Measurements from ENCODE around the gene SYCE3.
"Not testable (repeated sequence)": the region's sequence is repeated elsewhere in the genome, so short reads cannot be mapped to it uniquely, and the experiment has no call there.

The SYCE3 gene

DNA sequence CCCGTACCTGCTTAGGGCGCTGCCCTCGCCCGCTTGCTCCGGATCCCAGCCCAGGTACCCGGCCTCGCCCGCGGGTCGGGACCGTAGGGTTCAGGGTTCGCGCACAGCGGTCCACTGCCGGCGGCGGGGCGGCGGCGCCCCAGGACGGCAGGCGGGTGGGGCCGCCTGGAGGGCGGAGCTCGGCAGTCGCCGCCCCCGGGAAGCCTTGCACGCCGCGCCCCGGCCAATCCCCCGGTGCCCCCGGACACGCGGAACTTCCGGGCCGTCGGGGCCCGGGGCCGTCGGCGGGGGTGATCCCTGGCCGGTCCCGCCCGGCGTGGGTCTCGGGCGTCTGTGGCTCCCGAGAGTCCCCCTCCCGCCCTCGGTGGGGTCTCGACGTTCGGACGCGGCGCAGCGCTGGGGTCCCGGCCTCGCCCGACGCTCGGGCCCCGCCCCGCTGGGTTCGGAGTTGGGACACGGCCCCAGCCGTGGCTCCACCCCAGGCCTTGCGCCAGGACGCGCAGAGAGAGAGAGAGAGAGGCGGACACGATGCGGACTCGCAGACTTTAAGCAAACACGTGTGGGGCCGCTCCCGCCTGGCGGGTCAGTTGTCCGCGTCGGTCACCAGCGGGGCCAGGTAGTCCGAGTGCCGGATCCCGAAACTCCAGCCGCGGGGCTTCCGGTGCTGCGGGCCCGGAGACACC lies 32.7 kb downstream of the SYCE3 start, which contains the start of gene TYMP:
Gene TYMP, minus strand, starts transcription at position 116 of the 683 bp plus-strand sequence. CDS start 303 bp downstream, outside the sequence.
- no peak for DNase-seq

DNA sequence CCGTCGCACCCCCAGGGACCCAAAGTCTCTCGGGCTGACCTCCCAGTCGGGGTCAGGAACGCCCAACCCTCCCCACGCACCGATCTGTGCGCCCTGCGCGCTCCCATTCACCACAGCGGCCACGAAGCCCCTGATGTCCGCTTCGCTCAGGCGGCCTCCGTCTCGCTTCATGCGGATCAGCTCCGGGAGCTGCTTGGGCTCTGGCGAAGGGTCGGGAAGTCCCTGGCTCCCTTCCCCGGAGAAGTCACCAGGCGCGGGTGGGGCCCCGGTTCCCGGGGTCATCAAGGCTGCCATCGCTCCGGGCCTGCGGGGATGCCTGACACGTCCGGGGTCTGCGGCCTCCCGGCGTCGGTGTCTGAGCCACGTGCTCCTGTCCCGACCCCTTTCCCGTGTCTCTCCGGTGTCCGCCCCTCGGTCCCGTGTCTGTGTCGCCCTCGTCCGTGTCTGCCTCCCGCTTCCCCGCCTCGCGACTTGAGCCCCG lies 33.3 kb downstream of the SYCE3 start:
- no peak for DNase-seq

DNA sequence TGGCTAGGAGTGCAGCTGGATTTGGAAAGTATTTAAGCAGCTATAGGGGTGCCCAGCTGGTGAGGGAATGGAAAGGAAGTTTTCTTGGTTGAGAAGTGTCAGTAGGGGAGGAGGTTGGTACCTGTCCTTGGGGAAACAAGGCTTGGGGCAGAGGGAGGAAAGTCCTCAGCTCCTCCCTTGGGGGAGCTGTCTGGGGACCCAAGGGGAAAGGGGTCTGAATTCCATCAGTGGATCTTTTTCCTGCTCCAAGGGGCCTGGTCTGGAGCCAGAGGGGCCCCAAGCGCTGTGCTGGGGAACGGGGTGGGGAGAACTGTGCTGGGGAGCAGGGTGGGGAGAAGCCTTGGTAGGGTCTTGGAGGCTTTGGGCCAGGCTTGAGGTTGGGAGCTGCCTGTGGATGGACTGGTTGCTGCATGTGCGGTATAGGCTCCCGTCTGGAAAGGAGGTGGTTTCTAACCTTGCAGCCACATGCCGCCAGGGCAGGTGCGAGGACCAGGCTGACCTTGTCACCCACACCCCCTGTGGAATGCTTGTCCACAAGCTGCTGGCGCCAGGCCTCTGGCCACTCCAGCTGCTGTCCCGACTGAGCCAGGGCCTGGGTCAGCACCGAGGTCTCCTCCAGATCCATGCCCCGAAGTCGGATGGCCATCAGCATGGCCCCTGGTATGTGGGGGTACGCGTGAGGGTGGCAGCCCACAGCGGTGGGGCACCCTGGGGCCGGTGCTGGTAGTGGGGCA lies 33.9 kb downstream of the SYCE3 start:
- no peak for DNase-seq

DNA sequence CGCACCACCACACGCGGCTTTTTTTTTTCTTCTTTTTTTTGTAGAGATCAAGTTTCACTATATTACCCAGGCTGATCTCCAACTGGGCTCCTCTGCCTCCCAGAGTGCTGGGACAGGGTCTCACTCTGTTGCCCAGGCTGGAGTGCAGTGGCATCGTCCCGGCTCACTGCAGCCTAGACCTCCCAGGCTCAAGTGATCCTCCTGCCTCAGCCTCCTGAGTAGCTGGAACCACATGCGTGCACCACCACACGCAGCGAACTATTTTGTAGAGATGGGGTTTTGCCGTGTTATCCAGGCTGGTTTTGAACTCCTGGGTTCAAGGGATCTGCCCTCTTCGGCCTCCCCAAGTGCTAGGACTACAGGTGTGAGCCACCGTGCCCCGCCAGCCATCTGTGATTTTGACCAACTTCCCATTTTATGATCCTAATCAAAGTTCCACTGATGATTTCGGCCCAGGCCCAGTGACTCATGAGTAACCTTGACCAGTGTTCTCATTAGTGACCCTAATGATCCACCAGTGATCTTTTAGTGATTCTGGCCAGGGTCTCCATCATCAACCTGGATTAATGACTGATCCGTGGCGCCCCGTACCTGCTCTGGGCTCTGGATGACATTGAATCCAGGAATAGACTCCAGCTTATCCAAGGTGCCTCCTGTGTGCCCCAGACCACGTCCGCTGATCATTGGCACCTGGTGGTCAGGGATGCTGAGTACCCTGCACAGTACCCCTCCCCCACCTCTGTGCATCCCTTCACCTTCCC lies 34.6 kb downstream of the SYCE3 start:
- DNase-seq = no peak

DNA sequence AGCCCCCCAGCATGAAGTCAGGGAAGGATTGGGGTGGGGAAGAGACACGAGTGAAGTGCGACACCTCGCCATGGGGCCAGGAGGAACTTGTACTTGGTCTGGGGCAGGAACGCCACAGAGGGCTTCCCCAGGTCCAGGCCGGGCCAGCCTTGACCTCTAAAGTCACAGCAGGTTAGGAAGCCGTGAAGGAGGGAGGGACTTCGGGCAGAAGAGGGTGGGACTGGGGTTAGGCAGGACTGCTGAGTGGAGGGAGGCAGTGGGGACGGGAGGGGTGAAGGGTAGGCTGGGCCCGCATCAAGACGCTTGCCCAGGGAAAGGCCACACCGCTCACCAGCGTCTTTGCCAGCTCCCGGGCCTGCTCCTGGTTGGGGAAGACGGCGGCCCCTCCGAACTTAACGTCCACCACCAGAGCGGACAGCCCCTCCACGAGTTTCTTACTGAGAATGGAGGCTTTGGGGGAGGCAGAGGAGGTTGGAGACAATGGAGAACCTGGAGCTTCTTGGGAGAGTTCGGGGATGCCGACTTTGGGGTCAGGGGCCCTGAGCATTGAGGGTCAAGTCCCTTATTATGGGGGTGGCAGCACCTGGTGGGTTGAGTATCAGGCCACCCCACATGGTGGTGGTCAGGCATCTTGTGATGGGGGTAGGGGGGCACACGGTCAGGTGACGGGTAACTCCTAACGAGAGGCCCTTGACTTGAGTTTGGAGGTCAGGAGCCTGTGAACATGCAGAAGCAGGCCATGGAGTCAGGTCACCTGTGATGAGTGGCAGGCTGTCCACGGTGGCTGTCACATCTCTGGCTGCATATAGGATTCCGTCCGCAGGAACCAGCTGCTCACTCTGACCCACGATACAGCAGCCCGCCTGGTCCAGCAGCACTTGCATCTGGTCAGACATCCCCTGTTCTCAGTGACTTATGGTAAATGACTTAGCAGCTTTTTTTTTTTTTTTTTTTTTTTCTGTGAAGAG lies 35.6 kb downstream of the SYCE3 start:
- no peak for DNase-seq

DNA sequence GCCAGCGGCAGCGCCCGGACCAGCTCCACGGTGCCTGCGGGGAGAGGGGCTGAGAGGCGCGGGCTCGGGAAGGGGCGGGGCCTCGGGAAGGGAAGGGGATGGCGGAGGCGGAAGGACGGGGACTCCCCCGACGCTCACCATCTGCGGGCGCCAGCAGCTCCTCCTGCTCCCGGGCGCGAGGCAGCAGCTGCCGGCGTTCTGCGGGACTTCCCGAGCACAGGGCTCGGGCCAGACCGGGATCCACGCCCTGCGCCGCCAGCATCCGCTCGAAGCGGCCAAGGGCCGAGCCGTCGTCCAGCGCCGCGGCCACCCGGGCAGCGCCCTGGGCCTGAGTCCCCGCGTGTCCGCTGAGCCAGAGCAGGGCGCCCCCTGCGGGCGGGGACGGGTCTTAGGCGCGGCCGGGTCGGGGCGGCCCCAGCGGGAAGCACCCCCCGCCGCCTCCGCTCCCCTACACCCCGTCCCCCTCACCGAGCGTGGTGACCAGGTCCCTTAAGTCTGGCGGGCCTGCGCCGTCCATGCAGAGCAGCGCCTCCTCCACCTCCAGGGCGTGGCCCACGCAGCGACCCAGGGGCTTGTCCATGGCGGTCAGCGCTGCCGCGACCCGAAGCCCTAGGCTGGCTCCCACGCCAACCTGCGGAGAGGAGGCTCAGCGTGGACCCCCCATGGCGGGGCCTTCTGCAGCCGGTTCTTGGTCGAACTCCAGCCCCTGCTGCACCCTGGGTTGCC lies 36.4 kb downstream of the SYCE3 start:
- DNase-seq = peak; percentile 59 to 80

DNA sequence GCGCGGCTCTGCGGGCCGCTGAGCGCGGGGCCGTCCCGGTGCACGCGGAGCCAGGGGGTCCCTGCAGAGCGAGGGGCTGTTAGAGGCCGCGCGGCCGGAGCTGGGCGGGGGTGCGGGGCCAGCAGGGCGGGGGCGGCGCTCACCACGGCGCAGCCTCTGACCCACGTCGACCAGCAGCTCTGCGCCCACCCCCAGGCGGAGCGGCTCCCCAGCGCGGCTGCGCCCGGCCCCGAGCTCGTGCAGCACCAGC lies 36.9 kb downstream of the SYCE3 start:
- DNase-seq = no peak

DNA sequence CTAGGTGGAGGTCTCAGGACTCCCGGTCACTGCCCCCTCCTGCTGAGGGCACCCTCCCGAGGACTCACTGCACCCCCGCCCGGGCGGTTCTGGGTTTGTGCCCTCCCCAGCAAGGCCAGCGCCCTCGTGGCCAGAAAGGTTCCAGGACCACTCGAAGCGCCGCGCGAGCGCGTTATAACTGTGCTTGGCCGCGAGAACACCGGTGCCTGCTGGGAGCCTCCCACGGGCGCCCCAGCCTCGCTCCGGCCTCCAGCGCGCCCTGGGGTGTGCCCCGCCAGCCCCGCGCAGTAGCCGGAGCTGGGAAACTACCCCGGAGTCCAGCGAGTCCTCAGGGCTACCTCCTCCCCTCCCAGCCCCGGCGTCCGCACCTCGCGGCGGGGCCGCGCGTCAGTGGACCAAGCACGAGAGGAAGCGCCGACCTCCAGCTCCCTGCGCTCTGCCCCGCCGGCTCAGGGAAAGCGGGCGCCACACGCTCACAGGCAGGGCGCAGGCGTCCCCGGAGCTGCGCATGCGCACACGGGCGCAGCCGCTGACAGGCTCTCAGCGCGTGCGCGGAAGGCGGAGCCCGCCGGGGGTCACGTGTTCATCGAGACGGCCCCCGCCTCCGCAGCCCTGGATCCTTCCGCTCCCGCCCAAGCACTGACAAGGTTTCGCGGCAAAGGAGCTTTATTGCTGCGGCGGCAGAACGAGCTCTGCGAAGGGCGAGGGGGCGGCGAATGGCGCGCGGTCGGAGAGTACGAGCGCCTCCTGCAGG lies 37.4 kb downstream of the SYCE3 start, which contains the start of gene SCO2:
Gene SCO2, minus strand, starts transcription at position 495 of the 754 bp plus-strand sequence. CDS start 1,187 bp downstream, outside the sequence.
- DNase-seq = peak; percentile 93 to 97

DNA sequence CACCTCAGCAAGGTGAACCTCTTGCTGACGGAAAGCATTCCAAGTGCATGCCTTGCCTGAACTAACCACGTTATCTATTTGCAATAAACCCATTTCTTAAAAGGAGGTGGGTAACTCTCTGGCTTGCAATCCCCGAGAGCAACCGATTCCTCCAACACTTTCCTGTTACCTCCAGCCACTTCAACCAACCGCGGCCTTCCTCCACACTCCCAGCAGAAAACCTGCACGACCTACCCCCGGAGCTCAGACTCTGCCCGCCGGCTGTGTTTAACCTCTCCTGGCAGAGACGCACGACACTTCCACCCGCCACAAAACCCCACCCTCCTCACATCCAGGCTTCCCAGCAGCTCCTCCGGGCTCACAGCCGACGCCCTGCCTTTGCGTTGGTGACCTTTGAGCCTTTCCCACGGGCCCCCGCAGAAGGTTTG lies 38.0 kb downstream of the SYCE3 start:
- peak in 1 of 2 experiments; percentile 38 for DNase-seq

DNA sequence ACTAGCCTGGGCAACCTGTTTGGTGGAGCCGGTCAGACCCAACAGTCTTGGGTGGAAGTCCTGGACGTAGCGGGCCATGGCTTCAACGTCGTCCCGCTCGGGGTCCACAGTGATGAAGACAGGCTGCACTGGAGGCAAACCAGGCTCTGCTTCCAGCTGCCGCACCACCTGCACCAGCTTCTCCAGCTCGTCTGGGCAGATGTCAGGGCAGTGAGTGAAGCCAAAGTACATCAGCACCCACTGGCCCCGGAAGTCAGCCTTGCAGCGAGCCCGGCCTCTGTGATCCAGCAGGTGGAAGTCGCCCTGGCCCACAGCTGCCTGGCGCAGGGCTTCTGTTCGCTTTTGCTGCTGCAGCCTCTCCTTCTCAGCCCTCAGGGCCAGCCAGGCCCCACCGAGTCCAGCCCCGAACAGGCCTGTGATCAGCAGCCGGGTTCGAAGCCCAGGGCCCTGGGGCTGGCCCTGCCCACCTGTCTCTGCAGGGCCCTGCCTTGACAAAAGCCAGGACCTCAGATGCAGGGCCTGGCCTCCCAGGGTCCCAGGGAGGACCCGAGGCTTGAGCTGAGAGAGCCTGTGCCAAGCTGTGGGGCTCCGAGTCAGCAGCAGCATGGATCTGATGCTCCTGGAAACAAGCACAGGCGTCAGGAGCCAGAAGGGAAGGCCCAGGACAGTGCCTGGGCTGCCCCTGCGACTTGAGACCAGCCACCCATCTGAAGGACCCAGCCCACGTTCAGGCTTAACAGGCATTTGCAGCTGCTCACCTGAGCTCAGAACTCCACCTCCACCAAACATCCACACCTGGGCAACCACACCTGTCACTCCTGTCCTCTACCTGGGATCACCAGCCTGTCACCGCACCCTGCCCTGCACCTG lies 38.7 kb downstream of the SYCE3 start:
- peak; percentile 89 to 91 for DNase-seq

DNA sequence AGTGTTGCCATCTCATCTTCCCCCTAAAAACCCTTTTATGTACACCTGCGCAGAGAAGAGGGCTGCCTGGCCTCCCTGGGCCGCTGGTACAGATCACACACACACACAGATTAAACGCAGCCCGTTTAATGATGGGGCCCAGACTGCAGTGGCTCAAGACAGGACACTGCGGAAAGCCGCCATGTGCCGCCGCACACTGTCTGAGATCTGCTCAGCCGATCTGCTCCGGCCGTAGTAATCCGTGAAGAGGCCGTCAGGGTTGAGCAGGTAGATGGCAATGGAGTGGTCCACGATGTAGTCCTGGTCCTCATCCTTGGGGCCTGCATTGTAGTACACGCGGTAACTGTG lies 39.3 kb downstream of the SYCE3 start:
- DNase-seq = no peak

DNA sequence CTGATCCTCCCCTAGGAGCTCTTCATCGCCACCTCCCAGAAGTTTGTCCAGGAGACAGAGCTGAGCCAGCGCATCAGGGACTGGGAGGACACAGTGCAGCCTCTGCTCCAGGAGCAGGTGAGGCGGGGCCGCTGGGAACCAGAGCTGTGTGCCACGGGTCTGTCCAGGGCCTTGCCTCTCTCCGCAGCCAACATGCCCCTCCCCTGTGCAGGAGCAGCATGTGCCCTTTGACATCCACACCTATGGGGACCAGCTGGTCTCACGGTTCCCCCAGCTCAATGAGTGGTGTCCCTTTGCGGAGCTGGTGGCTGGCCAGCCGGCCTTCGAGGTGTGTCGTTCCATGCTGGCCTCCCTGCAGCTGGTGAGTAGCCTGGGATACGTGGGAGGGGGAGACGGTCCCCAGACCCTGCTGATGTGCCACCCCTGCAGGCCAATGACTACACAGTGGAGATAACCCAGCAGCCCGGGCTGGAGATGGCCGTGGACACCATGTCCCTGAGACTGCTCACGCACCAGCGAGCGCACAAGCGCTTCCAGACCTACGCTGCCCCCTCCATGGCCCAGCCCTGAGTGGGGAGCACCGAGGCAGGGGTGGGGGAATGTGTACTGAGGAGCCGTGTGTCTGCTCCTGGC lies 39.8 kb downstream of the SYCE3 start:
- no peak for DNase-seq

DNA sequence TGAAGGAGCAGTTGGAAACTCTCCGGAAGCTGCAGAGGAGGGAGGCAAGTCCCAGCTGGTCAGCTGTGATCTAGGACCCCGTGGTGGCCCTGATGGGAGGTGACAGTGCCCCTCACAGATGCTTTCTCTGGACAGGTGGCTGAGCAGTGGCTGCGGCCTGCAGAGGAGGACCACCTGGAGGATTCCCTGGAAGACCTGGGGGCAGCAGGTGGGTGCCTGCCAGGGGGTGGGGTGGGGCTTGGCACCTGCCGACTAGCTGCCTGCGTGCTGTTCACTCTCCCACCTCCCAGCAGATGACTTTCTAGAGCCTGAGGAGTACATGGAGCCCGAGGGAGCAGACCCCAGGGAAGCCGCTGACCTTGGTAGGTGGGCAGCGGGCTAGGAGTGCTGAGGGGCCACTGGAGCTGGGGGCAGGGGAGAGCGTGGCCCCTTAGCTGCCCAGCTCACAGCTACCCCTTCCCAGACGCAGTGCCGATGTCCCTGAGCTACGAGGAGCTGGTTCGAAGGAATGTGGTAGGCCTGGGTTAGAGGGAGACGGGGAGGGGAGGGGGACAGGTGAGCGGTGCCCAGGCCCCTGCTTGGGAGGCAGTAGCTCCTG lies 40.4 kb downstream of the SYCE3 start:
- DNase-seq = no peak

DNA sequence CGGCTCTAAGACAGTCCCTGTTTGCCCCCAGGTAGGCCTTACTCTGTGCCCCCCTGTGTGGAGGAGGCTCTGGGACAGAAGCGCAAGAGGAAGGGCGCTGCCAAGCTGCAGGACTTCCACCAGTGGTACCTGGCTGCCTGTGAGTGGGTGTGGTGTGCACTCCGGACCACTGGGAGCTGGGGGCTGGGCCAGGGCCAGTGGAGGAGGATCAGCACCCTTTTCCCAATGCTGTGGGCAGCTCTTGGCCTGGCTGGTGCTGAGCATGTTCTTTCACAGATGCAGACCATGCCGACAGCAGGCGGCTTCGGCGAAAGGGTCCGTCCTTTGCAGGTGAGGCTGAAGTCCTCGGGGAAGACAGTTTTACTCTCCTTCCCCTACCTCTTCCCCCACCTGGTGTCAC lies 41.0 kb downstream of the SYCE3 start:
- DNase-seq = no peak

DNA sequence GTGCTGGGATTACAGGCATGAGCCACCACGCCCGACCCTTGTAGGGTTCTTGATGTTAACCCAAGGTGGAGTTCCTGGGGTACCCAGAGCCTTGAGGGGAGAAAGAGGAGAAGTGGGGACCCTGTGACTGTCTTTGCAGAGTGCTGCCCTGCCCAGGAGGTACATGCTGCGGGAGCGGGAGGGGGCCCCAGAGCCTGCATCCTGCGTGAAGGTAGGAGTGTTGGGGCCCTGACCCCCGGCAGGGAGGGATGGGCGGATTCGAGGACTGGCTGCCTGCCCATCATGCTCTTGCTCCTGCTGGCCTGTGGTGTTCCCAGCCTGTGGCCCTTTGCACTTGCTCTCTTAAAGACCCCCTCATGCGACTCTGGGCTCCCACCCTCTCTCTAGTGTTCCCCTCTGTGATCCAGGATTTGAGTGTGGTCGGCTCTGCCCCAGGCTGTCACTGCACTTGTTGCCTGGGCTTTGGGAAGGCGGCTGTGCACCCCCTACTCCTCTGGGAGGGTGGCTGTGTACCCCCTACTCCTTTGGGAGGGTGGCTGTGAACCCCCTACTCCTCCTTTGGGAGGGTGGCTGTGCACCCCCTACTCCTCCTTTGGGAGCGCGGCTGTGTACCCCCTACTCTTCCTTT lies 41.8 kb downstream of the SYCE3 start:
- no peak for DNase-seq

DNA sequence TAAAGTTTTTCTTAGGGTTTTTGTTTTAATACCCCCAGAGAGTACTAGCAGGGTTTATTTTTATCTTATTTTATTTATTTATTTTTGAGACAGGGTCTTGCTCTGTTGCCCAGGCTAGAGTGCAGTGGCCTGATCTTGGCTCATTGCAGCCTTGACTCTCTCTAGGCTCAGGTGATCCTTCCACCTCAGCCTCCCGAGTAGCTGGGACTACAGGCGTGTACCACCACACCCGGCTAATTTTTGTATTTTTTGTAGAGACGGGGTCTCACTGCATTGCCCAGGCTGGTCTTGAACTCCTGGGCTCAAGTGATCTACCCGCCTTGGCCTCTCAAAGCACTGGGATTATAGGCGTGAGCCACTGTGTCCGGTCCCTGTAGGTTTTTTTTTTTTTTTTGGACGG lies 42.5 kb downstream of the SYCE3 start:
- not testable (repeated sequence) for DNase-seq

DNA sequence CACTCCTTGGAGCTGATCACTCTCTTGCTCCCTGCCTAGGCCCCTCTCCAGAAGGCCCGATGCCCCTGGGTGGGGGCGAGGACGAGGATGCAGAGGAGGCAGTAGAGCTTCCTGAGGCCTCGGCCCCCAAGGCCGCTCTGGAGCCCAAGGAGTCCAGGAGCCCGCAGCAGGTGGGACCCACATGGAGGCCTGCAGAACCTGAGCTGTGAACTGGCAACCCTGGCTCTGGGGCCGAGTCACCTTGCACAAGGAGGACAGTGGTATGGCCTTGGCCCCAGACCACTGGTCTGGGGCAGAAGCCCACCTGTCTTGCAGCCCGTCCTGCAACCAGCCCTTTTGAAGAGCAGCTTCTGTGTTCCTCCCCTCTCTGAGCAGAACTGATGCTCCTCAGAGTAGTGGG lies 43.6 kb downstream of the SYCE3 start:
- DNase-seq = no peak

DNA sequence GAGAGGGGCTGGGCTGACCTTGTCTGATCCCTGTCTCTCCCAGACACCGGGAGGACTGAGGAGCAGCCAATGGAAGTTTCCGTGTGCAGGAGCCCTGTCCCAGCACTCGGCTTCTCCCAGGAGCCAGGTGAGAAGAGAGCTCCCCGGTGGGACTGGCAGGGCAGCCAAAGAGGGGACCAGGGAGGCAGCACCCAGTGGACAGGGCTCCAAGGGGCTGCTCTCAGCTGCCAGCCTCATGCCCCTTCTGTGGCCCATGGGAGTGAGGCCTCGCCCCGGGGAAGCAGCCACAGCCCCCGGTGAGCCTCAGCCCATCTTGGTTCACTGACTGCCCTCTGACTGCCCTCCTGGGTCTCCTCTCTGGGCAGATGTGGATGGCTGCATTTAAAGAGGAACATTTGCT lies 44.1 kb downstream of the SYCE3 start:
- DNase-seq = no peak
